Measurements from ENCODE around the gene VIT.

Gene VIT

GRCh38 chr2:36696533-36696932, at the start of gene VIT:
Gene VIT (plus strand): TSS chr2:36696707. CDS start chr2:36716371, 19,664 bp downstream.
- no peak for TF ChIP-seq NFIC (IDR thresholded peaks at IDR 0.05)
- TF ChIP-seq EGR1 (IDR thresholded peaks at IDR 0.05), result no peak
- no peak for TF ChIP-seq YY1 (IDR thresholded peaks at IDR 0.05; ENCODE audit: low read depth)

GRCh38 chr2:36650031-36650829, 46.3 kb upstream of the VIT start:
- peak; percentile 45; the same call in 1 of the 2 replicates for TF ChIP-seq REST (IDR thresholded peaks at IDR 0.05; ENCODE audit: low read depth)
- no peak for TF ChIP-seq YY1 (IDR thresholded peaks at IDR 0.05; ENCODE audit: low read depth)
- TF ChIP-seq TCF12 (IDR thresholded peaks at IDR 0.05; ENCODE audit: low read depth), result no peak
- TF ChIP-seq RAD21 (IDR thresholded peaks at IDR 0.05; ENCODE audit: low read depth), result no peak
- 0 out of 2 replicates have a peak, but pooled peaks have one; percentile 28 for TF ChIP-seq MAX (IDR thresholded peaks at IDR 0.05)
- TF ChIP-seq CEBPB (IDR thresholded peaks at IDR 0.05), result no peak
- TF ChIP-seq FOXM1 (IDR thresholded peaks at IDR 0.05; ENCODE audit: borderline replicate concordance, low read depth), result no peak

GRCh38 chr2:36653155-36653554, 43.4 kb upstream of the VIT start:
- no peak for TF ChIP-seq EGR1 (IDR thresholded peaks at IDR 0.05)

- TF ChIP-seq MAX (IDR thresholded peaks at IDR 0.05), result no peak
- no peak for TF ChIP-seq TAF1 (IDR thresholded peaks at IDR 0.05; ENCODE audit: low read depth)
- TF ChIP-seq FOXM1 (IDR thresholded peaks at IDR 0.05; ENCODE audit: borderline replicate concordance, low read depth), result no peak
- TF ChIP-seq NFIC (IDR thresholded peaks at IDR 0.05), result no peak
- no peak for TF ChIP-seq REST (IDR thresholded peaks at IDR 0.05; ENCODE audit: low read depth)
- no peak for TF ChIP-seq RAD21 (IDR thresholded peaks at IDR 0.05; ENCODE audit: low read depth)
- TF ChIP-seq TEAD4 (IDR thresholded peaks at IDR 0.05), result no peak
- no peak for TF ChIP-seq USF1 (IDR thresholded peaks at IDR 0.05)
These were observed 42.4 kb upstream of the VIT start for GRCh38 chr2:36653967-36654694.

GRCh38 chr2:36655453-36655852, 41.1 kb upstream of the VIT start:
- TF ChIP-seq YY1 (IDR thresholded peaks at IDR 0.05; ENCODE audit: low read depth) (no peak), EP300 (IDR thresholded peaks at IDR 0.05; ENCODE audit: borderline replicate concordance) (no peak), MAX (IDR thresholded peaks at IDR 0.05) (no peak), RAD21 (IDR thresholded peaks at IDR 0.05; ENCODE audit: low read depth) (no peak), TEAD4 (IDR thresholded peaks at IDR 0.05) (peak; percentile 34; the same call in 1 of the 2 replicates)

GRCh38 chr2:36657703-36658102, 38.8 kb upstream of the VIT start:
- no peak for TF ChIP-seq EGR1 (IDR thresholded peaks at IDR 0.05)
- no peak for TF ChIP-seq USF1 (IDR thresholded peaks at IDR 0.05)
- TF ChIP-seq TCF12 (IDR thresholded peaks at IDR 0.05; ENCODE audit: low read depth), result no peak
- TF ChIP-seq TEAD4 (IDR thresholded peaks at IDR 0.05), result no peak
- TF ChIP-seq NFIC (IDR thresholded peaks at IDR 0.05), result no peak
- no peak for TF ChIP-seq REST (IDR thresholded peaks at IDR 0.05; ENCODE audit: low read depth)
- TF ChIP-seq FOXM1 (IDR thresholded peaks at IDR 0.05; ENCODE audit: borderline replicate concordance, low read depth), result no peak
- no peak for TF ChIP-seq TAF1 (IDR thresholded peaks at IDR 0.05; ENCODE audit: low read depth)
- no peak for TF ChIP-seq CREB1 (IDR thresholded peaks at IDR 0.05; ENCODE audit: low read depth)
- no peak for TF ChIP-seq RAD21 (IDR thresholded peaks at IDR 0.05; ENCODE audit: low read depth)
- TF ChIP-seq MAX (IDR thresholded peaks at IDR 0.05), result no peak
- TF ChIP-seq YY1 (IDR thresholded peaks at IDR 0.05; ENCODE audit: low read depth), result no peak
- no peak for TF ChIP-seq EP300 (IDR thresholded peaks at IDR 0.05; ENCODE audit: borderline replicate concordance)
- TF ChIP-seq ZBTB7A (IDR thresholded peaks at IDR 0.05; ENCODE audit: low read depth), result no peak
- no peak for TF ChIP-seq CEBPB (IDR thresholded peaks at IDR 0.05)

Data from Ishikawa (cell line).